Measurements from ENCODE around the gene YTHDC2. TPM values are rescaled to one million over a fixed set of nuclear protein-coding genes. Genes with fewer than 3 reads are reported as not detected.

YTHDC2 gene
- total RNA-seq, 4 donors from 2014 or later, result 12.4 to 33.4 (median 23.7) TPM

GRCh38 chr5:113523168-113523567, 9.7 kb downstream of the YTHDC2 start:
- H3K9me3 ChIP-seq, result no peaks in the 10 kb centered on the region

DNA sequence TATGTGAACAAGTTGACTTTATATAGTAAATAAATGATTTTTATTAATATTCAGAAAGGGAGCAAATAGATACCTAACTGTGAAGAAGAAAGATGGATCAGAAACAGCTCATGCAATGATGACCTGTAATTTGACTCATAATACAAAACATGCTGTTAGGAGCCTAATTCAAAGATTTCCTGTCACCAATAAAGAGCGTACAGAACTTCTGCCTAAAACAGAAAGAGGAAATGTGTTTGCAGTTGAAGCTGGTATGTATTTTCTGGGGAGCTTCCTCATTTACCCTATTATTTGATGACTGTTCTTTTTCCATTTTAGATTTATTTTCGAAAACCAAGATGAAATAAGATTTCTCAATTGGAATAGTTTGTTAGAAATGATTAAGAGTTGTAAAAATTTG, 11.4 kb downstream of the YTHDC2 start:
- Histone ChIP-seq H3K4me1 (peaks cover 0 to 13% (median 0%) of the 10 kb centered on the region in 3 donors), H3K36me3 (peaks cover 0 to 20% (median 0%) of the 10 kb centered on the region in 3 donors), H3K27ac (no peak overlapping the region), H3K27me3 (no peaks in the 10 kb centered on the region), H3K4me3 (no peak overlapping the region), H3K9me3 (no peaks in the 10 kb centered on the region)
- intact Hi-C loops (cut with DNase I), result no loop called here
- no peak for DNase-seq
- TF ChIP-seq CTCF (IDR thresholded peaks at IDR 0.05) (no peak), POLR2A (IDR thresholded peaks at IDR 0.05) (no peak)
- 55 to 61% methylated on average over 2 of the region's 2 CpGs for WGBS, 2 donors

More at GRCh38 chr5:113523168-113523567, 9.7 kb downstream of the YTHDC2 start:
- Histone ChIP-seq H3K36me3 (peaks cover 0 to 30% (median 0%) of the 10 kb centered on the region in 3 donors), H3K4me1 (peaks cover 0 to 13% (median 0%) of the 10 kb centered on the region in 3 donors), H3K27me3 (no peaks in the 10 kb centered on the region), H3K27ac (no peak overlapping the region), H3K4me3 (no peak overlapping the region)
- TF ChIP-seq POLR2A (IDR thresholded peaks at IDR 0.05) (no peak), CTCF (IDR thresholded peaks at IDR 0.05) (no peak)
- intact Hi-C loops (cut with DNase I), result no loop called here
- DNase-seq, result no peak
- 77 to 86% methylated on average over 2 of the region's 2 CpGs for WGBS, 2 donors

- Histone ChIP-seq H3K27ac (no peak overlapping the region), H3K27me3 (no peaks in the 10 kb centered on the region), H3K4me1 (peaks cover 0 to 13% (median 0%) of the 10 kb centered on the region in 3 donors), H3K9me3 (peaks cover 0 to 10% (median 3%) of the 10 kb centered on the region in 3 donors), H3K4me3 (no peak overlapping the region), H3K36me3 (peaks cover 0 to 29% (median 0%) of the 10 kb centered on the region in 3 donors)
- 84 to 89% methylated on average over 4 of the region's 4 CpGs for WGBS, 2 donors
- no peak for DNase-seq
- no peak for TF ChIP-seq POLR2A (IDR thresholded peaks at IDR 0.05)
- no peak for TF ChIP-seq CTCF (IDR thresholded peaks at IDR 0.05)
- intact Hi-C loops (cut with DNase I), result no loop called here
Observed at GRCh38 chr5:113526421-113526820, 12.9 kb downstream of the YTHDC2 start.

- DNase-seq, result no peak
- 82 to 86% methylated on average over 5 of the region's 5 CpGs for WGBS, 2 donors
- intact Hi-C loops (cut with DNase I), result no loop called here
- H3K27ac ChIP-seq, result no peak overlapping the region
- peaks cover 0 to 16% (median 9%) of the 10 kb centered on the region in 3 donors for H3K9me3 ChIP-seq
- no peaks in the 10 kb centered on the region for H3K27me3 ChIP-seq
- H3K4me1 ChIP-seq, result peaks cover 0 to 13% (median 0%) of the 10 kb centered on the region in 3 donors
- no peak overlapping the region for H3K4me3 ChIP-seq
- no peak for TF ChIP-seq CTCF (IDR thresholded peaks at IDR 0.05)
- no peak for TF ChIP-seq POLR2A (IDR thresholded peaks at IDR 0.05)
- H3K36me3 ChIP-seq, result peaks cover 0 to 33% (median 0%) of the 10 kb centered on the region in 3 donors
Observed at GRCh38 chr5:113527746-113528145, 14.3 kb downstream of the YTHDC2 start.

GRCh38 chr5:113531481-113532159, 18.1 kb downstream of the YTHDC2 start:
- Histone ChIP-seq H3K27me3 (no peaks in the 10 kb centered on the region), H3K4me1 (no peaks in the 10 kb centered on the region), H3K4me3 (no peak overlapping the region), H3K27ac (no peak overlapping the region), H3K9me3 (peaks cover 0 to 16% (median 9%) of the 10 kb centered on the region in 3 donors), H3K36me3 (peaks cover 0 to 72% (median 8%) of the 10 kb centered on the region in 3 donors)
- WGBS, 2 donors, result 89 to 93% methylated on average over 2 of the region's 2 CpGs
- no peak for DNase-seq
- no peak for TF ChIP-seq POLR2A (IDR thresholded peaks at IDR 0.05)
- TF ChIP-seq CTCF (IDR thresholded peaks at IDR 0.05), result no peak
- intact Hi-C loops (cut with DNase I), result no loop called here

Measured in esophagus squamous epithelium (tissue), 5 donors.